Stomach (tissue), 9 donors: ENCODE results near the gene RBM38. TPM values are rescaled to one million over a fixed set of nuclear protein-coding genes. Genes with fewer than 3 reads are reported as not detected.
A peak's percentile ranks its signal among the peaks of the same experiment; 100 is the strongest.

Source experiments
- DNase-seq, 2 donors: peaks; one replicate each; pipeline versions ENCODE4 v3.0.0 to v3.0.0-alpha.2; 2013 to 2019
- H3K27ac ChIP-seq, 5 donors: fragments of 200-600 bp in 4 of 5; sonication (generic) in 4 of 5; one replicate each; pipeline ENCODE4 v1.5.1; 2013 to 2019; ENCODE audit warnings: mild to moderate bottlenecking in 1 of 5, moderate library complexity in 1 of 5
- H3K27me3 ChIP-seq, 3 donors: fragments of 200-600 bp; sonication (generic); one replicate each; pipeline ENCODE4 v1.5.1; 2017 to 2019; ENCODE audit warnings: mixed run types in 1 of 3
- H3K36me3 ChIP-seq, 4 donors: fragments of 200-600 bp; sonication (generic); 1 replicate in 3 of 4; 2 replicates in 1 of 4; pipeline ENCODE4 v1.5.1; 2016 to 2019
- H3K4me1 ChIP-seq, 4 donors: fragments of 200-600 bp; sonication (generic); one replicate each; pipeline ENCODE4 v1.5.1; 2016 to 2019
- H3K4me3 ChIP-seq, 4 donors: fragments of 200-600 bp; sonication (generic) in 3 of 4; one replicate each; pipeline ENCODE4 v1.5.1; 2016 to 2019; ENCODE audit warnings: mild to moderate bottlenecking in 1 of 4
- H3K9me3 ChIP-seq, 4 donors: fragments of 200-600 bp; sonication (generic); one replicate each; pipeline ENCODE4 v1.5.1; 2016 to 2019
- EP300 ChIP-seq: sonication (generic); formaldehyde crosslinking; IDR thresholded peaks from one replicate; pipeline ENCODE4 v1.6.1; 2017; ENCODE audit warnings: antibody characterized with exemption
- POLR2A ChIP-seq, 4 donors: fragments of 450-650 bp; IDR thresholded peaks; one replicate each; pipeline ENCODE4 v1.6.1; 2016; ENCODE audit warnings: antibody characterized with exemption in 4 of 4, control low read depth in 2 of 4, mild to moderate bottlenecking in 1 of 4, moderate library complexity in 1 of 4
- POLR2AphosphoS5 ChIP-seq, 3 donors: sonication (generic); formaldehyde crosslinking; IDR thresholded peaks; one replicate each; pipeline ENCODE4 v1.6.1; 2016; ENCODE audit warnings: antibody characterized with exemption in 3 of 3
- WGBS, 5 donors: extraction: QIAGEN DNeasy Blood & Tissue Kit in 3 of 5; methylation state at CpG; one replicate each; pipeline versions ENCODE4 v1.1.5 to v1.1.7; 2013 to 2018; 5-methylcytosine and 5-hydroxymethylcytosine counted together
- intact Hi-C: fragments of 100-400 bp; cut with DNase I; formaldehyde crosslinking; loops from one replicate; pipeline ENCODE4 v1.15.1; 2023; ENCODE audit warnings: low total_unique reads
- polyA plus RNA-seq, 3 donors: library from polyadenylated mRNA; stranded (reverse); fragments of 200-250 nt; gene quantifications; one replicate each; pipeline ENCODE4 v1.2.3, GENCODE V29; 2013
- total RNA-seq, 5 donors: library from RNA; depleted of rRNA; stranded (reverse); fragments of >200 nt; gene quantifications; one replicate each; pipeline versions ENCODE4 v1.1.0 to v1.2.3, GENCODE V29; 2014 to 2016
- TF ChIP-seq, protein P1 (sequence below), 7 experiments: fragments of 450-650 bp in 4 of 7; fragments of 200-600 bp in 3 of 7; sonication (generic) in 3 of 7; IDR thresholded peaks; one replicate each; pipeline ENCODE4 v1.5.1; 2016 to 2019; ENCODE audit warnings: antibody characterized with exemption in 7 of 7, control low read depth in 2 of 7, mild to moderate bottlenecking in 1 of 7
- donor health status: healthy with polysubstance abuse.
- donor health status: Bipolar disorder and iron deficiency.
- donor health status: healthy.

The RBM38 gene
- total and polyA plus RNA-seq, 8 donors, result 5.3 to 37.8 (median 16.4) TPM

DNA sequence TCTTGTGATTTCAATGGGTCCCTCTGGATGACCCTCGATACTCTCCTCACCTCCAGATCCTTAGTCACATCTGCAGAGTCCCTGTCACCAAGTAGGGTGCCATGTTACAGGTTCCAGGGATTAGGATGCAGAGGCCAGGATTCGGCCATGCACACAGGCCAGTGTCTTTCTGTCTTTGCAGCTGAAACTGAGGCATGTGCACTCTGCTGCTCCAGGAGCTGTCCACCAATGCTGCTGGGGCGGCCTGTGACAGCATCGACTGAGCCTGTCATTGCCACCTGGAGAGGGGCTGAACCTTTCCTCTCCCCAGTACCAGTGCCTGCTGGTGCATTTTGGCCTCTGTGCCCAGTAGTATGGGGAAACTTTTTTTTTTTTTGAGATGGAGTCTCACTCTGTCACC lies 4.4 kb upstream of the RBM38 start:
- no peak for DNase-seq
- intact Hi-C loops, result loop anchor here (10.0 kb wide), 1 partner anchor 208 kb away; no protein-coding TSS in a partner anchor
- H3K36me3 ChIP-seq, result peaks cover 0 to 14% (median 8%) of the 10 kb centered on the region in 4 donors
- no peak overlapping the region for H3K27ac ChIP-seq
- H3K9me3 ChIP-seq, result no peaks in the 10 kb centered on the region
- H3K27me3 ChIP-seq, result no peaks in the 10 kb centered on the region
- WGBS, 5 donors, result 91 to 97% (median 94%) methylated on average over 4 of the region's 4 CpGs
- peaks cover 11 to 31% (median 23%) of the 10 kb centered on the region in 4 donors for H3K4me1 ChIP-seq
- H3K4me3 ChIP-seq, result no peak overlapping the region
- TF ChIP-seq EP300 (no peak), POLR2AphosphoS5 (IDR thresholded peaks at IDR 0.05) (no peak), POLR2A (IDR thresholded peaks at IDR 0.05) (no peak)
- TF ChIP-seq, protein P1, sequence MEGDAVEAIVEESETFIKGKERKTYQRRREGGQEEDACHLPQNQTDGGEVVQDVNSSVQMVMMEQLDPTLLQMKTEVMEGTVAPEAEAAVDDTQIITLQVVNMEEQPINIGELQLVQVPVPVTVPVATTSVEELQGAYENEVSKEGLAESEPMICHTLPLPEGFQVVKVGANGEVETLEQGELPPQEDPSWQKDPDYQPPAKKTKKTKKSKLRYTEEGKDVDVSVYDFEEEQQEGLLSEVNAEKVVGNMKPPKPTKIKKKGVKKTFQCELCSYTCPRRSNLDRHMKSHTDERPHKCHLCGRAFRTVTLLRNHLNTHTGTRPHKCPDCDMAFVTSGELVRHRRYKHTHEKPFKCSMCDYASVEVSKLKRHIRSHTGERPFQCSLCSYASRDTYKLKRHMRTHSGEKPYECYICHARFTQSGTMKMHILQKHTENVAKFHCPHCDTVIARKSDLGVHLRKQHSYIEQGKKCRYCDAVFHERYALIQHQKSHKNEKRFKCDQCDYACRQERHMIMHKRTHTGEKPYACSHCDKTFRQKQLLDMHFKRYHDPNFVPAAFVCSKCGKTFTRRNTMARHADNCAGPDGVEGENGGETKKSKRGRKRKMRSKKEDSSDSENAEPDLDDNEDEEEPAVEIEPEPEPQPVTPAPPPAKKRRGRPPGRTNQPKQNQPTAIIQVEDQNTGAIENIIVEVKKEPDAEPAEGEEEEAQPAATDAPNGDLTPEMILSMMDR (IDR thresholded peaks at IDR 0.05), result no peak

DNA sequence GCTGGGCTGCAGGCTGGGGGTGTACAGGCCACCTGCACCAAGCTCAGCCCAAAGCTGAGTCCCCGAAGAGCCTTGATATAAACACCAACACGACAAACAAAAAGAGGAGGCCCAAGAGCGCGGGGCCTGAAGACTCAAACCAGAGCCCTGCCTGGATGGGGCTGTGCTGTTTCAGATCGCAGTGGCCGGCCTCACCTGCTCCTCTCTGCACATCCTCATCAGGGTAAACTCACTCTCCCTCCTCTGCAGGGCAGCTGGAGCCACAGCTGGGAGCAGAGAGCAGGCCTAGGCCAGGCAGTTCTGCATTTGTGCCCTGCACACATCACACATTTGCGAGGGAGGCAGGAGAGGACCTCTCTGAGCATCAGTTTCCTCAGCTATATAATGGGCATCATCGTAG lies 3.7 kb upstream of the RBM38 start:
- no peak for DNase-seq
- no peak overlapping the region for H3K27ac ChIP-seq
- H3K9me3 ChIP-seq, result no peaks in the 10 kb centered on the region
- peaks cover 0 to 14% (median 8%) of the 10 kb centered on the region in 4 donors for H3K36me3 ChIP-seq
- H3K4me3 ChIP-seq, result no peak overlapping the region
- TF ChIP-seq, protein P1 (IDR thresholded peaks at IDR 0.05), result no peak
- TF ChIP-seq POLR2AphosphoS5 (IDR thresholded peaks at IDR 0.05), result no peak
- no peak for TF ChIP-seq EP300
- no peak for TF ChIP-seq POLR2A (IDR thresholded peaks at IDR 0.05)
- intact Hi-C loops, result loop anchor here (10.0 kb wide), 1 partner anchor 207 kb away; no protein-coding TSS in a partner anchor
- no peaks in the 10 kb centered on the region for H3K27me3 ChIP-seq
- WGBS, 5 donors, result 84 to 93% (median 91%) methylated on average over 8 of the region's 8 CpGs
- H3K4me1 ChIP-seq, result peaks cover 17 to 30% (median 28%) of the 10 kb centered on the region in 4 donors

DNA sequence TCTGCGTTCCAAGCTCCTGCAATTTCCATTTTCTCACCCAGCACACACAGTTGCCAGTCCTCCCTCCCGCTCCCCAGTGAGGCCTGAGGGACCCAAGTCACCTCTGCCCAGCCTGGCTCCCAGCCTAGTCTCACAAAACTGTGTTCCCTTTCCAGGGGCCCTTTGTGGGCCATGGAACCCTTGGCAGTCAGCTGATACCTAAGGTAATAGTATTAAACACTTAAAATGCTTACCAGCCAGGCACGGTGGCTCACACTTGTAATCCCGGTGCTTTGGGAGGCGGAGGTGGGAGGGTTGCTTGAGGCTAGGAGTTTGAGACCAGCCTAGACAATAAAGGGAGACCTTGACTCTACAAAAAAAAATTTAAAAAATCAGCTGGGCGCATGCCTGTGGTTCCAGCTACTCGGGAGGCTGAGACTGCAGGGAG lies 3.2 kb upstream of the RBM38 start:
- no peaks in the 10 kb centered on the region for H3K9me3 ChIP-seq
- 53 to 85% (median 69%) methylated on average over 7 of the region's 7 CpGs for WGBS, 5 donors
- peak in 1 of 2 donors; percentile 46 for DNase-seq
- intact Hi-C loops, result loop anchor here (10.0 kb wide), 1 partner anchor 207 kb away; no protein-coding TSS in a partner anchor
- H3K4me1 ChIP-seq, result peaks cover 22 to 35% (median 33%) of the 10 kb centered on the region in 4 donors
- TF ChIP-seq EP300 (no peak), POLR2A (IDR thresholded peaks at IDR 0.05) (no peak), POLR2AphosphoS5 (IDR thresholded peaks at IDR 0.05) (no peak)
- TF ChIP-seq, protein P1 (IDR thresholded peaks at IDR 0.05), result no peak
- H3K4me3 ChIP-seq, result no peak overlapping the region
- H3K27me3 ChIP-seq, result no peaks in the 10 kb centered on the region
- H3K27ac ChIP-seq, result peak overlapping the region in 1 of 5 donors; percentile 18
- peaks cover 0 to 14% (median 9%) of the 10 kb centered on the region in 4 donors for H3K36me3 ChIP-seq

DNA sequence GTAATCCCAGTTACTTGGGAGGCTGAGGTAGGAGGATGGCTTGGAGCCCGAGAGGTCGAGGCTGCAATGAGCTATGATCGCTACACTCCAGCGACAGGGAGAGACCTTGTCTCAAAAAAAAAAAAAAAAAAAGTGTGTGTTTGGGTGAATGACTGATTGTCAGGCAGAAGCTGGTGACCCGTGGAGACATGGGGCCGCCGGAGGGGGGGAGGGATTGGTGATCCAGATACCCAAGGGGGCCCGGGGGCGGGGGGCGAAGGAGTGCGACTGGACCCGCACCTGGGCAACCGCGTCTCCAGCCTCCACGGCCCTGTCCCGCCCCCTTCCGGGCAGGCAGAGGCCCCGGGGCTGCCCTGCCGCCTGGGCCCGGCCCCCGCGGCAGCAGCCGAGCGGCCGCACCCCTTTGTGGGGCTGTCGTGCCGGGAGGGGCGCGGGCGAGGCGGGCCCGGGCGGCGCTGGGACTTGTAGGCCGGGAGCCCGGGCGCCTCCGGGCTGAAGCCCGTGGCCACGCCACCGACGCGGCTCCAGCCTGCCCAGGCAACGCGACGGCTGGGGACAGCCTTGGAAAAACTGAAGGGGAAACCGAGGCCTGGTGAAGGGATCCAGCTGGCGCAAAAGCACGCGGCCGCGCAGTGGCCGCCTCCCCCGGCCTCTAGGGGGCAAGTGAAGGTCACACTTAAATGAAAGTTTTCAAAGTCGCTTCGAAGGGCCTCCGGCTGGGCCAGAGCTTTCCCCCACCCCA lies 2.1 kb upstream of the RBM38 start:
- intact Hi-C loops, result loop anchor here (10.0 kb wide), 1 partner anchor 206 kb away; no protein-coding TSS in a partner anchor

More for the DNA sequence above, 2.1 kb upstream of the RBM38 start:
- H3K27ac ChIP-seq, result peak overlapping the region; percentile 65 to 92 (median 79)
- peaks cover 0 to 18% (median 10%) of the 10 kb centered on the region in 4 donors for H3K36me3 ChIP-seq
- H3K9me3 ChIP-seq, result no peaks in the 10 kb centered on the region
- H3K4me3 ChIP-seq, result peak overlapping the region; percentile 37 to 94 (median 44)
- no peaks in the 10 kb centered on the region for H3K27me3 ChIP-seq
- peaks cover 32 to 47% (median 44%) of the 10 kb centered on the region in 4 donors for H3K4me1 ChIP-seq
- DNase-seq, result peak; percentile 90 to 95
- TF ChIP-seq POLR2A (IDR thresholded peaks at IDR 0.05) (no peak), POLR2AphosphoS5 (IDR thresholded peaks at IDR 0.05) (peak in 2 of 3 donors; percentile 21 to 31), EP300 (no peak)
- TF ChIP-seq, protein P1 (IDR thresholded peaks at IDR 0.05), result peak in 2 of 7 experiments; percentile 18 to 36
- 2 to 6% (median 5%) methylated on average over 27 to 57 of the region's 57 CpGs for WGBS, 5 donors
